Stomach (tissue), 4 donors: Measurements from ENCODE around the gene TUBA4B.

ENCODE experiments used
- CTCF ChIP-seq, 7 experiments: fragments of 450-650 bp in 4 of 7; fragments of 200-600 bp in 3 of 7; sonication (generic) in 3 of 7; IDR thresholded peaks; one replicate each; pipeline ENCODE4 v1.5.1; 2016 to 2019; ENCODE audit warnings: antibody characterized with exemption in 7 of 7, control low read depth in 2 of 7, mild to moderate bottlenecking in 1 of 7
- POLR2A ChIP-seq, 4 donors: fragments of 450-650 bp; IDR thresholded peaks; one replicate each; pipeline ENCODE4 v1.6.1; 2016; ENCODE audit warnings: antibody characterized with exemption in 4 of 4, control low read depth in 2 of 4, mild to moderate bottlenecking in 1 of 4, moderate library complexity in 1 of 4
- POLR2AphosphoS5 ChIP-seq, 3 donors: sonication (generic); formaldehyde crosslinking; IDR thresholded peaks; one replicate each; pipeline ENCODE4 v1.6.1; 2016; ENCODE audit warnings: antibody characterized with exemption in 3 of 3

DNA sequence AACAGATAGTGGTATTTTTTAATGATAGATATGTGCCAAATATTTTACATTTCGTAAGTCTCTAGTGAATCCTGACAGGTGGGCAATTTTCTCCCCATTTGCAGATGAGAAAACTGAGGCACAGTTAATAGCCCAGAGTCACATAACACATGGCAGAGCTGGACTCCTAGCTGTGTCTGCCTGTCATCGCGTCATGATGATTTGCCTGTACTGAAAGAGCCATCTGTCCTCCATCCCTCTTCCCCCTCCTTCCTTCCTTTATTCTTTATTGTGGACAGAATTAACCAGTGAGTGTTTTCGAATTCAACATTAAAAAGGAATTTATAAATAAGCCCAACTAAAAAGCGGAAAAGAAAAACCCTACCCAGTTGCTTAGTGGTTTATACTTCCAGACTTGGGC, 29.3 kb downstream of the TUBA4B start:
- TF ChIP-seq CTCF (IDR thresholded peaks at IDR 0.05) (no peak), POLR2A (IDR thresholded peaks at IDR 0.05) (no peak), POLR2AphosphoS5 (IDR thresholded peaks at IDR 0.05) (no peak)
